Gastroesophageal sphincter (tissue), 3 donors: ENCODE data around the gene TERB1.

ENCODE experiments used
- CTCF ChIP-seq, 4 experiments: fragments of 200-600 bp in 2 of 4; fragments of 450-650 bp in 2 of 4; sonication (generic) in 1 of 4; IDR thresholded peaks; one replicate each; pipeline ENCODE4 v1.5.1; 2017 to 2019; ENCODE audit warnings: antibody characterized with exemption in 4 of 4, mild to moderate bottlenecking in 2 of 4, moderate library complexity in 2 of 4
- EP300 ChIP-seq: sonication (generic); formaldehyde crosslinking; IDR thresholded peaks from one replicate; pipeline ENCODE4 v1.6.1; 2017; ENCODE audit warnings: antibody characterized with exemption, mild to moderate bottlenecking
- POLR2A ChIP-seq, 2 donors: fragments of 450-650 bp; IDR thresholded peaks; one replicate each; pipeline ENCODE4 v1.6.1; 2017; ENCODE audit warnings: antibody characterized with exemption in 2 of 2, mild to moderate bottlenecking in 2 of 2, moderate library complexity in 1 of 2
- POLR2AphosphoS5 ChIP-seq: sonication (generic); formaldehyde crosslinking; IDR thresholded peaks from one replicate; pipeline ENCODE4 v1.6.1; 2017; ENCODE audit warnings: antibody characterized with exemption

DNA sequence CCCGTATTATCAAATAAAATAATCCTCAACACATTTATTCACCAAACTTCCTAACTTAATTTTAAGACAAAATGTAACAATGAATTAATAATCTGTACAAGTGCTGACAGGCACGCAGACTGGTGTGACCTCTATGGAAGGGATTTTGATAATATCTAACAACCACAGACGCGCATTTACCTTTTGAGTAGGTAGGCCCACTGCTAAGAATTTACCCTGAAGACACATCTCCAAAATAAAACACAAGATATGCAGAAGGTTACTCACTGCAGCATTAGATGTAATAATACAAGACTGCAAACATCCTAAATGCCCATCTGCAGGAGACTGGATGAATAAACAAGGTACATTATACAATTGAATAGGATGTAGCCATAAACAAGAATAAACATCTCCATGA, 82.1 kb downstream of the TERB1 start:
- TF ChIP-seq CTCF (IDR thresholded peaks at IDR 0.05) (no peak), POLR2AphosphoS5 (no peak), EP300 (no peak), POLR2A (IDR thresholded peaks at IDR 0.05) (no peak)
